ENCODE results near the gene KIF4B. TPM values are rescaled to one million over a fixed set of nuclear protein-coding genes. Genes with fewer than 3 reads are reported as not detected.
"Not testable (repeated sequence)": the region's sequence is repeated elsewhere in the genome, so short reads cannot be mapped to it uniquely, and the experiment has no call there.

Gene KIF4B
- total and polyA plus RNA-seq, 2 donors from 2014 or later = not detected

DNA sequence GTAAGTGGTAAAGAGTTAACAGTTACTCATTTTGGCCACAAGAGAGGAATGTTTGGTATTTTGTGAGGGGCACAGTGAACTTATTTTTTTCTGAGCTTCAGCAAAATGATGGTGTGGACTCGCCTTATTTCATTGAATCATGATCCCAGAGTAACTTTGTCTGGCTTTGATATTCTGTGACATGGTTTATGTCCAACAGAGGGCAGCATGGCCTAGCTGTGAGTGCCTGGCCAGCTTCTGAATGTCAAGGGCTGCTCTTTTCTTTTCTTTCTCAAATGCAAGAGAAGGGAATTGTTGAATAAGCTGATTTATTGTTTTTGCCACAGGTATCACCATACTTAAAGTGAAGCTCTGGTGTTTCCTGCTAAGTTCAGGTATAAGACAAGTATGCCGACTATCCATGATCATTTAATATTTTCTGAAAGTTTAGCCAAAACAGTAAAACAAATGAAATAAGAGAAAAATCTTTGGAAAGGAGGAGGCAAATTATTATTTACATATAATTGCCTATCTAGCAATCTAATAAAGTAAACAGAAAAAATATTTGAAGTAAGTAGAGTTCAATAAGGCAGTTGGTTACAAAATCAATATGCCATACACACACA, 41.0 kb upstream of the KIF4B start:
- H3K4me1 ChIP-seq (ENCODE audit: control insufficient read depth in 2 of 3, insufficient read depth in 2 of 3, low read depth in 1 of 3, low read length in 3 of 3) = no peaks in the 10 kb centered on the region
- intact Hi-C loops (cut with DNase I) = no loop called here
- H3K9ac ChIP-seq (ENCODE audit: low read length in 3 of 3) = no peak overlapping the region
- H3K36me3 ChIP-seq (ENCODE audit: control insufficient read depth in 2 of 3, insufficient read depth in 3 of 3, low read length in 3 of 3) = peaks cover 0 to 6% (median 5%) of the 10 kb centered on the region in 3 donors
- no peak for FAIRE-seq
- H3K4me3 ChIP-seq (ENCODE audit: low read length in 3 of 3) = no peak overlapping the region
- DNase-seq = peak in 3 of 5 donors; percentile 39 to 45 (median 40)
- H3K27ac ChIP-seq (ENCODE audit: low read depth in 2 of 2, low read length in 2 of 2) = no peak overlapping the region
- TF ChIP-seq, protein P1, sequence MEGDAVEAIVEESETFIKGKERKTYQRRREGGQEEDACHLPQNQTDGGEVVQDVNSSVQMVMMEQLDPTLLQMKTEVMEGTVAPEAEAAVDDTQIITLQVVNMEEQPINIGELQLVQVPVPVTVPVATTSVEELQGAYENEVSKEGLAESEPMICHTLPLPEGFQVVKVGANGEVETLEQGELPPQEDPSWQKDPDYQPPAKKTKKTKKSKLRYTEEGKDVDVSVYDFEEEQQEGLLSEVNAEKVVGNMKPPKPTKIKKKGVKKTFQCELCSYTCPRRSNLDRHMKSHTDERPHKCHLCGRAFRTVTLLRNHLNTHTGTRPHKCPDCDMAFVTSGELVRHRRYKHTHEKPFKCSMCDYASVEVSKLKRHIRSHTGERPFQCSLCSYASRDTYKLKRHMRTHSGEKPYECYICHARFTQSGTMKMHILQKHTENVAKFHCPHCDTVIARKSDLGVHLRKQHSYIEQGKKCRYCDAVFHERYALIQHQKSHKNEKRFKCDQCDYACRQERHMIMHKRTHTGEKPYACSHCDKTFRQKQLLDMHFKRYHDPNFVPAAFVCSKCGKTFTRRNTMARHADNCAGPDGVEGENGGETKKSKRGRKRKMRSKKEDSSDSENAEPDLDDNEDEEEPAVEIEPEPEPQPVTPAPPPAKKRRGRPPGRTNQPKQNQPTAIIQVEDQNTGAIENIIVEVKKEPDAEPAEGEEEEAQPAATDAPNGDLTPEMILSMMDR (IDR thresholded peaks at IDR 0.05; ENCODE audit: borderline replicate concordance, extremely low read depth, insufficient read depth) = peak; percentile 24
- no peaks in the 10 kb centered on the region for H3K9me3 ChIP-seq (ENCODE audit: control insufficient read depth in 2 of 3, insufficient read depth in 1 of 3, low read length in 3 of 3)
- no peaks in the 10 kb centered on the region for H3K27me3 ChIP-seq (ENCODE audit: control insufficient read depth, insufficient read depth, low read length)

DNA sequence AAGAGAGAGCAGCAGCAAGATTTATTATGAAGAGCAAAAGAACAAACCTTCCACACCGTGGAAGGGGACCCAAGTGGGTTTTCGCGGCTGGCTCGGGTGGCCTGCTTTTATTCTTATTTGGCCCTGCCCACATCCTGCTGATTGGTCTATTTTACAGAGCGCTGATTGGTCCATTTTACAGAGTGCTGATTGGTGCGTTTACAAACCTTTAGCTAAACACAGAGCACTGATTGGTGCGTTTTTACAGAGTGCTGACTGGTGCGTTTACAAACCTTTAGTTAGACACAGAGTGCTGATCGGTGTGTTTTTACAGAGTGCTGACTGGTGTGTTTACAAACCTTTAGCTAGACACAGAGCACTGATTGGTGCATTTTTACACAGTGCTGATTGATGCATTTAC, 37.5 kb upstream of the KIF4B start:
- H3K27ac ChIP-seq (ENCODE audit: low read depth in 2 of 2, low read length in 2 of 2); DNase-seq; H3K4me1 ChIP-seq (ENCODE audit: control insufficient read depth in 2 of 3, insufficient read depth in 2 of 3, low read depth in 1 of 3, low read length in 3 of 3); H3K27me3 ChIP-seq (ENCODE audit: control insufficient read depth, insufficient read depth, low read length); intact Hi-C loops (cut with DNase I); H3K9ac ChIP-seq (ENCODE audit: low read length in 3 of 3); FAIRE-seq; H3K36me3 ChIP-seq (ENCODE audit: control insufficient read depth in 2 of 3, insufficient read depth in 3 of 3, low read length in 3 of 3); H3K9me3 ChIP-seq (ENCODE audit: control insufficient read depth in 2 of 3, insufficient read depth in 1 of 3, low read length in 3 of 3); H3K4me3 ChIP-seq (ENCODE audit: low read length in 3 of 3): not testable (repeated sequence)

DNA sequence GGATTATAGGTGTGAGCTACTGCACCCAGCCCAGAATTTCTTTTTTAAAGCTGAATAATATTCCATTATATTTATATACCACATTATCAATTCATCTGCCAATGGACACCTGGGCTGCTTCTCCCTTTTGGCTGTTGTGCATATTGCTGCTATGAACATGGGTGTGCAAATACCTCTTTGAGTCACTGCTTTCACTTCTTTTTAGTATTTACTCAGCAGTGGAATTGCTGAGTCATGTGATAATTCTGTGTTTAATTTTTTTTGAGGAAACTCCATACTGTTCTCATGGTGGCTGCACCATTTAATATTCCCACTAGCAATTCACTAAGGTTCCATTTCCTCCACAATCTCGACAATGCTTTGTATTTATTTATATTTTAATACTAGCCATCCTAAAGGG, 36.1 kb upstream of the KIF4B start:
- Histone ChIP-seq H3K27ac (ENCODE audit: low read depth in 2 of 2, low read length in 2 of 2) (no peak overlapping the region), H3K27me3 (ENCODE audit: control insufficient read depth, insufficient read depth, low read length) (no peaks in the 10 kb centered on the region), H3K9ac (ENCODE audit: low read length in 3 of 3) (no peak overlapping the region), H3K9me3 (ENCODE audit: control insufficient read depth in 2 of 3, insufficient read depth in 1 of 3, low read length in 3 of 3) (no peaks in the 10 kb centered on the region), H3K4me3 (ENCODE audit: low read length in 3 of 3) (no peak overlapping the region), H3K4me1 (ENCODE audit: control insufficient read depth in 2 of 3, insufficient read depth in 2 of 3, low read depth in 1 of 3, low read length in 3 of 3) (no peaks in the 10 kb centered on the region), H3K36me3 (ENCODE audit: control insufficient read depth in 2 of 3, insufficient read depth in 3 of 3, low read length in 3 of 3) (no peaks in the 10 kb centered on the region)
- no peak for DNase-seq
- no peak for FAIRE-seq
- intact Hi-C loops (cut with DNase I) = no loop called here
- TF ChIP-seq, protein P1 (IDR thresholded peaks at IDR 0.05; ENCODE audit: borderline replicate concordance, extremely low read depth, insufficient read depth) = no peak

DNA sequence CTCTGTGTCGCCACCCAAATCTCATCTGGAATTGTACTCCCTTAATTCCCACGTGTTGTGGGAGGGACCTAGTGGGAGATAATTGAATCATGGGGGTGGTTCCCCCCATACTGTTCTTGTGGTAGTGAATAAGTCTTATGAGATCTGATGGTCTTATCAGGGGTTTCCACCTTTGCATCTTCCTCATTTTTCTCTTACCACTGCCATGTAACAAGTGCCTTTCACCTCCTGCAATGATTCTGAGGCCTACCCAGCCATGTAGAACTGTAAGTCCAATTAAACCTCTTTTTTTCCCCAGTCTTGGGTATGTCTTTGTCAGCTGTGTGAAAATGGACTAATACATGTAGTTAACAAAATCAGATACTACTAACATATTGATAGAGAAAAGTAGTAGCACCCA, 35.3 kb upstream of the KIF4B start:
- intact Hi-C loops (cut with DNase I); H3K9me3 ChIP-seq (ENCODE audit: control insufficient read depth in 2 of 3, insufficient read depth in 1 of 3, low read length in 3 of 3); H3K36me3 ChIP-seq (ENCODE audit: control insufficient read depth in 2 of 3, insufficient read depth in 3 of 3, low read length in 3 of 3); FAIRE-seq; H3K27me3 ChIP-seq (ENCODE audit: control insufficient read depth, insufficient read depth, low read length); H3K4me1 ChIP-seq (ENCODE audit: control insufficient read depth in 2 of 3, insufficient read depth in 2 of 3, low read depth in 1 of 3, low read length in 3 of 3); H3K9ac ChIP-seq (ENCODE audit: low read length in 3 of 3); DNase-seq; H3K4me3 ChIP-seq (ENCODE audit: low read length in 3 of 3); H3K27ac ChIP-seq (ENCODE audit: low read depth in 2 of 2, low read length in 2 of 2): not testable (repeated sequence)

All from kidney (tissue), 14 donors.